HG03469 (cell line): ENCODE measurements around the gene PTPDC1.
"Not testable (repeated sequence)": the region's sequence is repeated elsewhere in the genome, so short reads cannot be mapped to it uniquely, and the experiment has no call there.

ENCODE experiments used
- ATAC-seq: cut with Tn5 transposase; IDR thresholded peaks from one replicate; pipeline ENCODE4 v1.9.1; 2021; ENCODE audit warnings: mild to moderate bottlenecking, moderate library complexity, moderate number of reproducible peaks; ENCODE audit not compliant: unreplicated experiment

PTPDC1 gene

GRCh38 chr9:94094219-94095145 lies 10.2 kb downstream of the PTPDC1 start:
- ATAC-seq = not testable (repeated sequence)

- ATAC-seq = no peak
These were observed 12.7 kb downstream of the PTPDC1 start for GRCh38 chr9:94096819-94097577.

- ATAC-seq = no peak
These were observed 13.6 kb downstream of the PTPDC1 start for GRCh38 chr9:94097788-94098414.

GRCh38 chr9:94100152-94100879 lies 16.1 kb downstream of the PTPDC1 start:
- no peak for ATAC-seq

GRCh38 chr9:94101162-94101853 lies 17.0 kb downstream of the PTPDC1 start:
- ATAC-seq = no peak

- ATAC-seq = no peak
These were observed 24.3 kb downstream of the PTPDC1 start for GRCh38 chr9:94108584-94108983.

GRCh38 chr9:94110821-94111252 lies 26.6 kb downstream of the PTPDC1 start:
- ATAC-seq = no peak

GRCh38 chr9:94111446-94111845 lies 27.2 kb downstream of the PTPDC1 start:
- ATAC-seq = no peak

GRCh38 chr9:94112716-94113465 lies 28.6 kb downstream of the PTPDC1 start:
- no peak for ATAC-seq

- ATAC-seq = not testable (repeated sequence)
These were observed 35.8 kb downstream of the PTPDC1 start for GRCh38 chr9:94120088-94120487.

GRCh38 chr9:94120854-94121376 lies 36.7 kb downstream of the PTPDC1 start:
- no peak for ATAC-seq

- no peak for ATAC-seq
These were observed 42.6 kb downstream of the PTPDC1 start for GRCh38 chr9:94126844-94127243.

GRCh38 chr9:94127806-94128205 lies 43.5 kb downstream of the PTPDC1 start:
- no peak for ATAC-seq

GRCh38 chr9:94128580-94128979 lies 44.3 kb downstream of the PTPDC1 start:
- ATAC-seq = no peak

- ATAC-seq = no peak
These were observed 50.4 kb downstream of the PTPDC1 start for GRCh38 chr9:94134629-94135028.

GRCh38 chr9:94135222-94135621 lies 51.0 kb downstream of the PTPDC1 start:
- no peak for ATAC-seq

- ATAC-seq = no peak
These were observed 55.6 kb downstream of the PTPDC1 start for GRCh38 chr9:94139672-94140417.

- ATAC-seq = no peak
These were observed 56.1 kb downstream of the PTPDC1 start for GRCh38 chr9:94140418-94140780.
